Testis (tissue), 3 donors: ENCODE measurements around the gene MPP1. TPM values are rescaled to one million over a fixed set of nuclear protein-coding genes. Genes with fewer than 3 reads are reported as not detected.

Source experiments
- DNase-seq: peaks from one replicate; pipeline ENCODE4 v3.0.0-alpha.2; 2019
- H3K27ac ChIP-seq, 2 donors: fragments of 200-600 bp; sonication (generic); one replicate each; pipeline ENCODE4 v1.5.1; 2019
- H3K27me3 ChIP-seq: fragments of 200-600 bp; sonication (generic); one replicate; pipeline ENCODE4 v1.5.1; 2019
- H3K36me3 ChIP-seq: fragments of 200-600 bp; sonication (generic); one replicate; pipeline ENCODE4 v1.5.1; 2017; ENCODE audit warnings: low read depth; ENCODE audit errors: missing control alignments
- H3K4me1 ChIP-seq: fragments of 200-600 bp; sonication (generic); one replicate; pipeline ENCODE4 v1.5.1; 2019
- H3K4me3 ChIP-seq, 2 donors: fragments of 200-600 bp; sonication (generic); one replicate each; pipeline ENCODE4 v1.5.1; 2017 to 2019
- H3K9me3 ChIP-seq: fragments of 200-600 bp; sonication (generic); one replicate; pipeline ENCODE4 v1.5.1; 2017
- CTCF ChIP-seq, 3 experiments: fragments of 450-650 bp in 2 of 3; fragments of 200-600 bp in 1 of 3; sonication (generic) in 1 of 3; IDR thresholded peaks; one replicate each; pipeline ENCODE4 v1.5.1; 2016 to 2019; ENCODE audit warnings: antibody characterized with exemption in 3 of 3, mild to moderate bottlenecking in 2 of 3, moderate library complexity in 1 of 3
- POLR2A ChIP-seq: fragments of 450-650 bp; IDR thresholded peaks from one replicate; pipeline ENCODE4 v1.6.1; 2017; ENCODE audit warnings: antibody characterized with exemption, mild to moderate bottlenecking, moderate library complexity
- WGBS, 2 donors: methylation state at CpG; one replicate each; pipeline ENCODE4 v1.1.5; 2018; 5-methylcytosine and 5-hydroxymethylcytosine counted together
- intact Hi-C: fragments of 100-400 bp; cut with DNase I; formaldehyde crosslinking; loops from one replicate; pipeline ENCODE4 v1.15.1; 2023; ENCODE audit warnings: low total_unique reads
- polyA plus RNA-seq: library from polyadenylated mRNA; stranded (reverse); fragments of 350-450 nt; fragmentation: Illumina TruSeq; extraction: RNeasy Lipid Tissue Mini Kit (QIAGEN cat#74804); gene quantifications from one replicate; pipeline ENCODE4 v1.2.3, GENCODE V29; 2014; ENCODE audit warnings: low read depth, low replicate concordance; ENCODE audit not compliant: insufficient read depth
- small RNA-seq, 2 donors: library from RNA; depleted of rRNA; stranded (forward); fragments of <200 nt; gene quantifications; one replicate each; pipeline ENCODE3, GENCODE V24; 2016
- total RNA-seq, 2 donors: library from RNA; depleted of rRNA; stranded (reverse); fragments of >200 nt; gene quantifications; one replicate each; pipeline ENCODE4 v1.2.3, GENCODE V29; 2016

MPP1 gene
- total and polyA plus RNA-seq, 3 donors from 2014 or later: 21.9 to 46.2 (median 36.4) TPM

- DNase-seq: no peak
- no peaks in the 10 kb centered on the region for H3K36me3 ChIP-seq
- 70 to 83% methylated on average over 7 of the region's 7 CpGs for WGBS, 2 donors
- H3K27ac ChIP-seq: no peak overlapping the region
- peaks cover 34% of the 10 kb centered on the region for H3K4me1 ChIP-seq
- intact Hi-C loops: no loop called here
- H3K27me3 ChIP-seq: no peaks in the 10 kb centered on the region
- no peaks in the 10 kb centered on the region for H3K9me3 ChIP-seq
- no peak overlapping the region for H3K4me3 ChIP-seq
- TF ChIP-seq CTCF (IDR thresholded peaks at IDR 0.05) (no peak), POLR2A (no peak)
These were observed 73.4 kb downstream of the MPP1 start for GRCh38 chrX:154731881-154732280.

- Histone ChIP-seq H3K36me3 (no peaks in the 10 kb centered on the region), H3K27me3 (no peaks in the 10 kb centered on the region), H3K27ac (no peak overlapping the region), H3K4me3 (no peak overlapping the region), H3K9me3 (no peaks in the 10 kb centered on the region), H3K4me1 (peaks cover 34% of the 10 kb centered on the region)
- intact Hi-C loops: no loop called here
- TF ChIP-seq CTCF (IDR thresholded peaks at IDR 0.05): no peak
- TF ChIP-seq POLR2A: no peak
- no peak for DNase-seq
- 92 to 93% methylated on average over 5 of the region's 5 CpGs for WGBS, 2 donors
These were observed 74.1 kb downstream of the MPP1 start for GRCh38 chrX:154731184-154731583.

- 28 to 37% methylated on average over 4 to 6 of the region's 6 CpGs for WGBS, 2 donors
- no peaks in the 10 kb centered on the region for H3K27me3 ChIP-seq
- intact Hi-C loops: no loop called here
- no peaks in the 10 kb centered on the region for H3K9me3 ChIP-seq
- DNase-seq: no peak
- peaks cover 27% of the 10 kb centered on the region for H3K4me1 ChIP-seq
- TF ChIP-seq CTCF (IDR thresholded peaks at IDR 0.05) (no peak), POLR2A (no peak)
- H3K36me3 ChIP-seq: no peaks in the 10 kb centered on the region
- no peak overlapping the region for H3K4me3 ChIP-seq
- H3K27ac ChIP-seq: peak overlapping the region in 1 of 2 donors; percentile 24
These were observed 74.9 kb downstream of the MPP1 start for GRCh38 chrX:154730253-154730891.

GRCh38 chrX:154729439-154729838 is 75.8 kb downstream of the MPP1 start:
- Histone ChIP-seq H3K27me3 (no peaks in the 10 kb centered on the region), H3K27ac (peak overlapping the region in 1 of 2 donors; percentile 30), H3K4me1 (peaks cover 20% of the 10 kb centered on the region), H3K9me3 (no peaks in the 10 kb centered on the region), H3K36me3 (no peaks in the 10 kb centered on the region), H3K4me3 (no peak overlapping the region)
- intact Hi-C loops: no loop called here
- TF ChIP-seq CTCF (IDR thresholded peaks at IDR 0.05) (no peak), POLR2A (no peak)
- 58 to 80% methylated on average over 2 to 3 of the region's 3 CpGs for WGBS, 2 donors
- DNase-seq: no peak

Small RNA genes lying within 50 kb of the gene (small RNA-seq; reads per million reads assigned to genes)
- gene SNORA36A: 0 reads per million in 2 donors

Other genes starting within 250 kb of the MPP1 start
- 10 to 100 TPM; 14.7 to 18.1 TPM for gene CTAG1A, start 220.4 kb downstream of the MPP1 start, total RNA-seq
- gene CTAG1A, start 220.4 kb downstream of the MPP1 start, polyA plus RNA-seq: 7.1 TPM
- gene CTAG1B, start 186.2 kb downstream of the MPP1 start, total RNA-seq: 10 to 100 TPM; 18.0 to 20.3 TPM
- 7.1 TPM for gene CTAG1B, start 186.2 kb downstream of the MPP1 start, polyA plus RNA-seq
- gene CTAG2, start 151.9 kb downstream of the MPP1 start, total RNA-seq: 10 to 100 TPM; 17.3 to 27.6 TPM
- gene CTAG2, start 151.9 kb downstream of the MPP1 start, polyA plus RNA-seq: 8.4 TPM
- 10 to 100 TPM; 30.5 to 30.6 TPM for gene GAB3, start 54.4 kb downstream of the MPP1 start, total RNA-seq
- 9.1 TPM for gene GAB3, start 54.4 kb downstream of the MPP1 start, polyA plus RNA-seq
- 10 to 100 TPM; 66.4 to 93.1 TPM for gene DKC1, start 42.6 kb downstream of the MPP1 start, total RNA-seq
- 58.8 TPM for gene DKC1, start 42.6 kb downstream of the MPP1 start, polyA plus RNA-seq
- gene SMIM9, start 29.2 kb upstream of the MPP1 start, total RNA-seq: under 1 TPM in 1 of 2 donors, not detected in 1; 0.87 TPM
- gene SMIM9, start 29.2 kb upstream of the MPP1 start, polyA plus RNA-seq: 0.51 TPM
- gene F8A1, start 80.9 kb upstream of the MPP1 start, total RNA-seq: 10 to 100 TPM in 1 of 2 donors, 1 to 10 TPM in 1; 6.9 to 15.5 TPM
- gene F8A1, start 80.9 kb upstream of the MPP1 start, polyA plus RNA-seq: 8.5 TPM
- 10 to 100 TPM; 25.0 to 35.2 TPM for gene F8, start 217.2 kb upstream of the MPP1 start, total RNA-seq
- 18.0 TPM for gene F8, start 217.2 kb upstream of the MPP1 start, polyA plus RNA-seq
- 10 to 100 TPM; 65.0 to 71.7 TPM for gene FUNDC2, start 221.4 kb upstream of the MPP1 start, total RNA-seq
- 104 TPM for gene FUNDC2, start 221.4 kb upstream of the MPP1 start, polyA plus RNA-seq